Measurements from ENCODE around the gene ZNF331. TPM values are rescaled to one million over a fixed set of nuclear protein-coding genes. Genes with fewer than 3 reads are reported as not detected.

Gene ZNF331
- total and polyA plus RNA-seq, 7 donors, result 3.6 to 26.8 (median 16.8) TPM

- TF ChIP-seq EP300 (IDR thresholded peaks at IDR 0.05) (no peak), POLR2A (IDR thresholded peaks at IDR 0.05) (no peak)
- H3K27ac ChIP-seq, result no peak overlapping the region
- WGBS, 2 donors, result 90 to 97% methylated on average over 8 of the region's 8 CpGs
- no peak overlapping the region for H3K4me3 ChIP-seq
- intact Hi-C loops (cut with DNase I), result no loop called here
- peaks cover 0 to 3% (median 0%) of the 10 kb centered on the region in 4 donors for H3K9me3 ChIP-seq
- H3K36me3 ChIP-seq, result no peaks in the 10 kb centered on the region
- H3K27me3 ChIP-seq, result no peaks in the 10 kb centered on the region
- no peaks in the 10 kb centered on the region for H3K4me1 ChIP-seq
- no peak for DNase-seq
These were observed 7.3 kb upstream of the ZNF331 start for GRCh38 chr19:53530622-53531021.

- WGBS, 2 donors, result 91 to 95% methylated on average over 4 of the region's 4 CpGs
- no peaks in the 10 kb centered on the region for H3K27me3 ChIP-seq
These were observed 6.5 kb upstream of the ZNF331 start for GRCh38 chr19:53531457-53531856.

GRCh38 chr19:53532362-53532761, 5.6 kb upstream of the ZNF331 start:
- 96 to 98% methylated on average over 1 of the region's 1 CpG for WGBS, 2 donors
- Histone ChIP-seq H3K4me1 (no peaks in the 10 kb centered on the region), H3K27me3 (no peaks in the 10 kb centered on the region), H3K27ac (no peak overlapping the region), H3K36me3 (no peaks in the 10 kb centered on the region), H3K9me3 (no peaks in the 10 kb centered on the region), H3K4me3 (no peak overlapping the region)
- TF ChIP-seq EP300 (IDR thresholded peaks at IDR 0.05) (no peak), POLR2A (IDR thresholded peaks at IDR 0.05) (no peak), POLR2AphosphoS5 (IDR thresholded peaks at IDR 0.05) (no peak), CTCF (IDR thresholded peaks at IDR 0.05) (no peak)
- intact Hi-C loops (cut with DNase I), result no loop called here
- DNase-seq, result no peak

More at GRCh38 chr19:53531457-53531856, 6.5 kb upstream of the ZNF331 start:
- no peak overlapping the region for H3K4me3 ChIP-seq
- H3K27ac ChIP-seq, result no peak overlapping the region
- no peaks in the 10 kb centered on the region for H3K36me3 ChIP-seq
- no peak for TF ChIP-seq CTCF (IDR thresholded peaks at IDR 0.05)
- no peak for TF ChIP-seq EP300 (IDR thresholded peaks at IDR 0.05)
- no peak for TF ChIP-seq POLR2AphosphoS5 (IDR thresholded peaks at IDR 0.05)
- no peak for TF ChIP-seq POLR2A (IDR thresholded peaks at IDR 0.05)
- H3K9me3 ChIP-seq, result no peaks in the 10 kb centered on the region
- no peaks in the 10 kb centered on the region for H3K4me1 ChIP-seq
- intact Hi-C loops (cut with DNase I), result no loop called here
- no peak for DNase-seq

- no peaks in the 10 kb centered on the region for H3K27me3 ChIP-seq
- H3K4me3 ChIP-seq, result no peak overlapping the region
- TF ChIP-seq EP300 (IDR thresholded peaks at IDR 0.05) (no peak), POLR2AphosphoS5 (IDR thresholded peaks at IDR 0.05) (no peak), POLR2A (IDR thresholded peaks at IDR 0.05) (no peak), CTCF (IDR thresholded peaks at IDR 0.05) (no peak)
- no peaks in the 10 kb centered on the region for H3K9me3 ChIP-seq
- intact Hi-C loops (cut with DNase I), result no loop called here
- peaks cover 0 to 9% (median 2%) of the 10 kb centered on the region in 4 donors for H3K4me1 ChIP-seq
- DNase-seq, result no peak
- no peaks in the 10 kb centered on the region for H3K36me3 ChIP-seq
- no peak overlapping the region for H3K27ac ChIP-seq
These were observed 1.8 kb upstream of the ZNF331 start for GRCh38 chr19:53536225-53536548.

GRCh38 chr19:53537121-53537520, 824 bp upstream of the ZNF331 start:
- Histone ChIP-seq H3K4me1 (peaks cover 0 to 9% (median 2%) of the 10 kb centered on the region in 4 donors), H3K27ac (peak overlapping the region; percentile 84 to 90 (median 88)), H3K36me3 (peaks cover 0 to 9% (median 0%) of the 10 kb centered on the region in 4 donors), H3K9me3 (no peaks in the 10 kb centered on the region), H3K4me3 (peak overlapping the region; percentile 64 to 74 (median 69)), H3K27me3 (no peaks in the 10 kb centered on the region)
- no peak for DNase-seq
- intact Hi-C loops (cut with DNase I), result no loop called here
- no peak for TF ChIP-seq POLR2A (IDR thresholded peaks at IDR 0.05)
- no peak for TF ChIP-seq CTCF (IDR thresholded peaks at IDR 0.05)
- TF ChIP-seq EP300 (IDR thresholded peaks at IDR 0.05), result no peak
- no peak for TF ChIP-seq POLR2AphosphoS5 (IDR thresholded peaks at IDR 0.05)
- 45 to 56% methylated on average over 11 of the region's 11 CpGs for WGBS, 2 donors

Data from sigmoid colon (tissue), 7 donors.